Thoracic aorta (tissue), 2 donors: ENCODE measurements around the gene RAB35. TPM values are rescaled to one million over a fixed set of nuclear protein-coding genes. Genes with fewer than 3 reads are reported as not detected.

Source experiments
- ATAC-seq: fragments of 150-250 bp; one replicate; pipeline ENCODE4 v1.8.0; 2017; ENCODE audit warnings: low read depth; ENCODE audit not compliant: insufficient number of reproducible peaks, low FRiP score
- DNase-seq: peaks from one replicate; pipeline ENCODE4 v3.0.0-alpha.2; 2020; ENCODE audit warnings: low spot score
- H3K27ac ChIP-seq, 2 donors: fragments of 200-600 bp; sonication (generic); 1 replicate in 1 of 2; 2 replicates in 1 of 2; pipeline ENCODE4 v1.5.1; 2016; ENCODE audit warnings: mild to moderate bottlenecking in 2 of 2, moderate library complexity in 2 of 2
- H3K27me3 ChIP-seq: fragments of 200-600 bp; sonication (generic); replicated peaks from 2 replicates; pipeline ENCODE4 v1.6.0; 2016; ENCODE audit warnings: mild to moderate bottlenecking; ENCODE audit not compliant: insufficient read depth
- H3K36me3 ChIP-seq: fragments of 200-600 bp; sonication (generic); one replicate; pipeline ENCODE4 v1.5.1; 2016
- H3K4me1 ChIP-seq, 2 donors: fragments of 200-600 bp; sonication (generic); 1 replicate in 1 of 2; 2 replicates in 1 of 2; pipeline versions ENCODE4 v1.5.1 to v1.6.0; 2016; ENCODE audit warnings: low read depth in 2 of 2, mild to moderate bottlenecking in 1 of 2; ENCODE audit not compliant: control insufficient read depth in 1 of 2
- H3K4me3 ChIP-seq: fragments of 200-600 bp; sonication (generic); 2 replicates; pipeline ENCODE4 v1.5.1; 2016; ENCODE audit warnings: mild to moderate bottlenecking
- H3K9me3 ChIP-seq: fragments of 200-600 bp; sonication (generic); 2 replicates; pipeline ENCODE4 v1.5.1; 2016
- CTCF ChIP-seq: fragments of 200-600 bp; sonication (generic); IDR thresholded peaks from one replicate; pipeline ENCODE4 v1.5.1; 2019; ENCODE audit warnings: antibody characterized with exemption
- total RNA-seq, 2 donors: library from RNA; depleted of rRNA; stranded (reverse); fragments of >200 nt; gene quantifications; one replicate each; pipeline versions ENCODE4 v1.1.0 to v1.2.3, GENCODE V29; 2016

Gene RAB35
- total RNA-seq, 2 donors from 2014 or later: 23.2 to 30.3 TPM

GRCh38 chr12:120134307-120134980 lies 17.9 kb upstream of the RAB35 start:
- ATAC-seq (no peak), DNase-seq (no peak)
- Histone ChIP-seq H3K36me3 (peaks cover 81% of the 10 kb centered on the region), H3K27ac (no peak overlapping the region), H3K27me3 (no peaks in the 10 kb centered on the region), H3K9me3 (no peaks in the 10 kb centered on the region), H3K4me3 (no peak overlapping the region), H3K4me1 (no peaks in the 10 kb centered on the region)
- TF ChIP-seq CTCF: no peak

GRCh38 chr12:120132863-120133385 lies 16.4 kb upstream of the RAB35 start:
- H3K4me1 ChIP-seq: no peaks in the 10 kb centered on the region
- H3K27me3 ChIP-seq: no peaks in the 10 kb centered on the region
- no peak for DNase-seq
- H3K4me3 ChIP-seq: no peak overlapping the region
- peaks cover 83% of the 10 kb centered on the region for H3K36me3 ChIP-seq
- TF ChIP-seq CTCF: no peak
- no peak overlapping the region for H3K27ac ChIP-seq
- no peak for ATAC-seq
- H3K9me3 ChIP-seq: no peaks in the 10 kb centered on the region

GRCh38 chr12:120132054-120132836 lies 15.7 kb upstream of the RAB35 start:
- H3K36me3 ChIP-seq: peaks cover 80% of the 10 kb centered on the region
- no peak for TF ChIP-seq CTCF
- no peak for ATAC-seq

GRCh38 chr12:120131116-120131515 lies 14.6 kb upstream of the RAB35 start:
- ATAC-seq (no peak), DNase-seq (no peak)
- no peak overlapping the region for H3K4me3 ChIP-seq
- no peaks in the 10 kb centered on the region for H3K9me3 ChIP-seq
- no peak for TF ChIP-seq CTCF
- peaks cover 2 to 5% of the 10 kb centered on the region in 2 donors for H3K4me1 ChIP-seq
- H3K36me3 ChIP-seq: peaks cover 73% of the 10 kb centered on the region
- no peaks in the 10 kb centered on the region for H3K27me3 ChIP-seq
- H3K27ac ChIP-seq: no peak overlapping the region

More at GRCh38 chr12:120132054-120132836, 15.7 kb upstream of the RAB35 start:
- Histone ChIP-seq H3K9me3 (no peaks in the 10 kb centered on the region), H3K4me1 (no peaks in the 10 kb centered on the region), H3K27ac (no peak overlapping the region), H3K27me3 (no peaks in the 10 kb centered on the region), H3K4me3 (no peak overlapping the region)
- DNase-seq: no peak

- H3K4me1 ChIP-seq: peaks cover 2 to 6% of the 10 kb centered on the region in 2 donors
- H3K9me3 ChIP-seq: no peaks in the 10 kb centered on the region
- H3K4me3 ChIP-seq: no peak overlapping the region
- H3K27ac ChIP-seq: no peak overlapping the region
- no peak for DNase-seq
- ATAC-seq: no peak
- H3K36me3 ChIP-seq: peaks cover 61% of the 10 kb centered on the region
- no peak for TF ChIP-seq CTCF
- no peaks in the 10 kb centered on the region for H3K27me3 ChIP-seq
These were observed 13.5 kb upstream of the RAB35 start for GRCh38 chr12:120130011-120130410.
